HL-60 (cell line): ENCODE measurements around the gene SLC16A11.

Source experiments
- DNase-seq, 2 experiments: peaks; one replicate each; pipeline ENCODE4 v3.0.0-alpha.2; 2010 to 2020; ENCODE audit warnings: low read depth in 1 of 2, low spot score in 1 of 2
- H3K27ac ChIP-seq: fragments of 250-450 bp; sonication (Bioruptor Pico); replicated peaks from 2 replicates; pipeline ENCODE4 v1.5.1; 2020; ENCODE audit warnings: mild to moderate bottlenecking, moderate library complexity
- H3K27me3 ChIP-seq: fragments of 250-450 bp; sonication (Bioruptor Pico); 2 replicates; pipeline ENCODE4 v1.5.1; 2021; ENCODE audit warnings: mild to moderate bottlenecking, moderate library complexity; ENCODE audit not compliant: insufficient read depth, poor library complexity, severe bottlenecking
- H3K4me3 ChIP-seq: replicated peaks from 2 replicates; pipeline ENCODE4 v1.5.1; 2011; ENCODE audit warnings: mild to moderate bottlenecking, control low read depth, low read length; ENCODE audit not compliant: insufficient read depth
- GABPA ChIP-seq: IDR thresholded peaks from 2 replicates; pipeline ENCODE4 v1.6.1; 2012; ENCODE audit warnings: low read depth
- POLR2AphosphoS5 ChIP-seq: IDR thresholded peaks from 2 replicates; pipeline ENCODE4 v1.6.1; 2012; ENCODE audit warnings: low read depth
- SPI1 ChIP-seq: IDR thresholded peaks from 2 replicates; pipeline ENCODE4 v1.6.1; 2012; ENCODE audit warnings: low read depth, mild to moderate bottlenecking, borderline replicate concordance
- TF ChIP-seq, protein P1 (sequence below): IDR thresholded peaks from 2 replicates; pipeline ENCODE4 v1.6.1; 2012; ENCODE audit warnings: low read depth; ENCODE audit not compliant: insufficient replicate concordance
- TF ChIP-seq, protein P2 (sequence below): IDR thresholded peaks from one replicate; pipeline ENCODE4 v1.5.1; 2011; ENCODE audit warnings: low read length, control low read depth, inconsistent platforms; ENCODE audit not compliant: insufficient read depth

SLC16A11 gene

DNA sequence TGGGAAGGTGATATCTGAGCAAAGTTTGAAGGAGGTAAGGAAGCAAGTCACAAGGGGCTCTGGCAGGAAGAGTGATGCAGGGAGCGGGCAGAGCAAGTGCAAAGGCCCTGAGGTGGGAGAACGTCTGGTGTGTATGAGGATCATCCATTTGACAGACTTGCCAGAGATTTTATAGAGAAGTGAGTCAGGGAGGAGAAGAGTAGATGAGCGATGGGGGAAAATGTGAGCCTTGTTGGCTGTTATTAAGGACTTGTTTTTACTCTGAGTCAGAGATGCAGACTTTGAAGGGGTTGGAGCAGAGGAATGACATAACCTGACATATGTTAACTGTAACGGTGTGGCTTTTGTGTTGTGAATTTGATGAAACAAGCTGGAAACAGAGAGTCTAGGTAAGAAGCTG lies 39.7 kb upstream of the SLC16A11 start:
- Histone ChIP-seq H3K4me3 (no peak overlapping the region), H3K27ac (no peak overlapping the region), H3K27me3 (no peaks in the 10 kb centered on the region)
- DNase-seq, result no peak
- TF ChIP-seq GABPA, result no peak
- TF ChIP-seq, protein P1, sequence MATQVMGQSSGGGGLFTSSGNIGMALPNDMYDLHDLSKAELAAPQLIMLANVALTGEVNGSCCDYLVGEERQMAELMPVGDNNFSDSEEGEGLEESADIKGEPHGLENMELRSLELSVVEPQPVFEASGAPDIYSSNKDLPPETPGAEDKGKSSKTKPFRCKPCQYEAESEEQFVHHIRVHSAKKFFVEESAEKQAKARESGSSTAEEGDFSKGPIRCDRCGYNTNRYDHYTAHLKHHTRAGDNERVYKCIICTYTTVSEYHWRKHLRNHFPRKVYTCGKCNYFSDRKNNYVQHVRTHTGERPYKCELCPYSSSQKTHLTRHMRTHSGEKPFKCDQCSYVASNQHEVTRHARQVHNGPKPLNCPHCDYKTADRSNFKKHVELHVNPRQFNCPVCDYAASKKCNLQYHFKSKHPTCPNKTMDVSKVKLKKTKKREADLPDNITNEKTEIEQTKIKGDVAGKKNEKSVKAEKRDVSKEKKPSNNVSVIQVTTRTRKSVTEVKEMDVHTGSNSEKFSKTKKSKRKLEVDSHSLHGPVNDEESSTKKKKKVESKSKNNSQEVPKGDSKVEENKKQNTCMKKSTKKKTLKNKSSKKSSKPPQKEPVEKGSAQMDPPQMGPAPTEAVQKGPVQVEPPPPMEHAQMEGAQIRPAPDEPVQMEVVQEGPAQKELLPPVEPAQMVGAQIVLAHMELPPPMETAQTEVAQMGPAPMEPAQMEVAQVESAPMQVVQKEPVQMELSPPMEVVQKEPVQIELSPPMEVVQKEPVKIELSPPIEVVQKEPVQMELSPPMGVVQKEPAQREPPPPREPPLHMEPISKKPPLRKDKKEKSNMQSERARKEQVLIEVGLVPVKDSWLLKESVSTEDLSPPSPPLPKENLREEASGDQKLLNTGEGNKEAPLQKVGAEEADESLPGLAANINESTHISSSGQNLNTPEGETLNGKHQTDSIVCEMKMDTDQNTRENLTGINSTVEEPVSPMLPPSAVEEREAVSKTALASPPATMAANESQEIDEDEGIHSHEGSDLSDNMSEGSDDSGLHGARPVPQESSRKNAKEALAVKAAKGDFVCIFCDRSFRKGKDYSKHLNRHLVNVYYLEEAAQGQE, result no peak

DNA sequence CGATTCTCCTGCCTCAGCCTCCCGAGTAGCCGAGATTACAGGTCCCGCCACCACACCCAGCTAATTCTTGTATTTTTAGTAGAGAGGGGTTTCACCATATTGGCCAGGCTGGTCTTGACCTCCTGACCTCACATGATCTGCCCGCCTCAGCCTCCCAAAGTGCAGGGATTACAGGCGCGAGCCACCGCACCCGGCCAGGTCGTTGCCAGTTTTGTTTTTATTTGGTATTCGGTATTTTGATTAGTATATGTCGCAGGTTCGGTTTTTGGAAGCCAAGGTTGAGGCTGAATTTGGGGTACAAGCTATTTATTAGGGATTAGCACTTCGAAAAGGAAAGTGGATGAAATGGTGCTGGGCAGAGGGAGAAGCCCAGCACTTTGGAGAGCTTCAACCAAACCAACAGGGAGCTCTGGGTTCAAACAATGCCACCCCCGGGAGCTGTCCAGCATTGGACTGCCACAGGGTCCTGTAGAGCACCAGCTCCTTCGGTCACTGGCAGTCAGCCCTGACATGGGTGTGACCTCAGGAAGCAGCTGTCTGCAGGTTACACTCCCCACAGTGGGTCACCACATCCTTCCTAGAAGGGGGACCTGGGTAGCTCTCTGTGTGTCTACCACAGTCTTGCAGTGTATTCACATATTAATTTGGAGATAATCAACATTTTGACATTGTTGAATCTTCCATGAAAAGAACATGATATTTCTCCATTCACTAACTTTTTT lies 37.6 kb upstream of the SLC16A11 start:
- DNase-seq, result peak in 1 of 2 experiments; percentile 1

DNA sequence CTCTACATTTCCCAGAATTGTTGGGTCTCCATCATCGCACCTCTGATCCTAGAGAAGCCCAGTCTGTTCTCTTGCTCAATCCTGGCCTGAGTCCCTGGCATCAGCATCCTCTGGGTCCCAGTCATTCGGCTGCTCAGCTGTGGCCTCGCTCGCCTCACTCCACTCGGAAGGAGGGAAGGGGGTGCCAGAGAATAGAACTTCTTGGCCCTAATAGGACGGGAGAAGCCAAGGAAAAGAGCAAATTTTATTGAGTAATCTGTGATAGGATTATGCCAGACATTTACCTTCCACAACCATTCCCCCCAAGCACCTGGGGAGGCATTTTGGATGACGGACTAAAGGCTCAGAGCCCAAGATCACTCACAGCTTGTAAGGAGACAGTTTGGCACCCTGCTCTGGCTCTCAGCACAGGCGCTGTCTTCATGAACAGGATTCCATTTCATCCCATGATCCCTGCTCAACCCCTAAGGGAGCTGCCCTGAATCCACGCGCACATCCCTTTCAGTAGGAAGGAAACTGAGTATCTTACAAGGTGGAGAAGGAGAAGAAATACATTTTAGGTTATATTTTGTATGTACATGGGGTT lies 36.7 kb upstream of the SLC16A11 start:
- Histone ChIP-seq H3K27me3 (no peaks in the 10 kb centered on the region), H3K4me3 (no peak overlapping the region), H3K27ac (no peak overlapping the region)
- TF ChIP-seq POLR2AphosphoS5, result no peak
- TF ChIP-seq, protein P1, result no peak
- TF ChIP-seq, protein P2, sequence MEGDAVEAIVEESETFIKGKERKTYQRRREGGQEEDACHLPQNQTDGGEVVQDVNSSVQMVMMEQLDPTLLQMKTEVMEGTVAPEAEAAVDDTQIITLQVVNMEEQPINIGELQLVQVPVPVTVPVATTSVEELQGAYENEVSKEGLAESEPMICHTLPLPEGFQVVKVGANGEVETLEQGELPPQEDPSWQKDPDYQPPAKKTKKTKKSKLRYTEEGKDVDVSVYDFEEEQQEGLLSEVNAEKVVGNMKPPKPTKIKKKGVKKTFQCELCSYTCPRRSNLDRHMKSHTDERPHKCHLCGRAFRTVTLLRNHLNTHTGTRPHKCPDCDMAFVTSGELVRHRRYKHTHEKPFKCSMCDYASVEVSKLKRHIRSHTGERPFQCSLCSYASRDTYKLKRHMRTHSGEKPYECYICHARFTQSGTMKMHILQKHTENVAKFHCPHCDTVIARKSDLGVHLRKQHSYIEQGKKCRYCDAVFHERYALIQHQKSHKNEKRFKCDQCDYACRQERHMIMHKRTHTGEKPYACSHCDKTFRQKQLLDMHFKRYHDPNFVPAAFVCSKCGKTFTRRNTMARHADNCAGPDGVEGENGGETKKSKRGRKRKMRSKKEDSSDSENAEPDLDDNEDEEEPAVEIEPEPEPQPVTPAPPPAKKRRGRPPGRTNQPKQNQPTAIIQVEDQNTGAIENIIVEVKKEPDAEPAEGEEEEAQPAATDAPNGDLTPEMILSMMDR, result no peak
- TF ChIP-seq SPI1, result no peak
- TF ChIP-seq GABPA, result no peak
- DNase-seq, result no peak

More for the DNA sequence above, 37.6 kb upstream of the SLC16A11 start:
- H3K27ac ChIP-seq, result no peak overlapping the region
- no peak for TF ChIP-seq POLR2AphosphoS5
- TF ChIP-seq, protein P1, result peak; percentile 88
- H3K4me3 ChIP-seq, result no peak overlapping the region
- no peaks in the 10 kb centered on the region for H3K27me3 ChIP-seq

DNA sequence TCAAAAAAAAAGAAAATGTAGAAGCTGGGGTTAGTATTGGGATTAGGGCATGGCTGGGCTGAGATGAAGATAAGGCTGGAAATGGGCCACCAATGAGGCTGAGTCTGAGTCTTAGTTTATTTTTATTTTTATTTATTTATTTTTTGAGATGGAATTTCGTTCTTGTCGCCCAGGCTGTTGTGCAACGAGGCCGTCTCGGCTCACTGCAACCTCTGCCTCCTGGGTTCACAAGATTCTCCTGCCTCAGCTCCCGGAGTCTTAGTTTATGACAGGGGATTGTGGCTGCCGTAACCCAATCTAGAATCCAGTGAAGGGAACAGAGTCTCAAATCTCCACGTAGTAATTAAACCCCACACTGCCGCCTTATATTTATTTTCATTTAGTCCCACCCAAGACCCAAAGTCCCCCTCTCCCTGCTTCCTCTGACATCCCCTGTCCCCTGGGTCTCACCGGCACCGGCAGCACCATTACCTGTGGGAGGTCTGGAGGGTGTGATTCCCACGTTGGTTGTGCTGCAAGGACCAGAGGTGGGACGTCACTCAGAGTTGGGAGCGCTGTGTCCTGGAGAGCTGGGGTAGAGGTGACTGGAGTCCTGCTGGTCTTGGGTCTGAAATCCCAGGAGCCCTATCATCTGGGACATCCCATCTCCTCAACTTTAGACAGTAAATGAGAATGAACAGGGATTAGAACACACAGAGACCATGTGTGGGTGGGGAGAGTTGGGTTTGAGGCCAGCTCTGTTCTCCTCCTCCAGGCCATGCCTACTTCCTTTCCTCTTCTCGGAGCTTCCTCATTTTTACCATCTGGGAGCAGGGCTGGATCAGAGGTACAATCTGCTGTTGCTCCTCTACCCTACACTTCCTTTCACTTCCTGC lies 35.9 kb upstream of the SLC16A11 start, which contains the start of gene CLEC10A:
Gene CLEC10A (minus strand): TSS at position 671 of the 875 bp plus-strand sequence. CDS start 1,439 bp downstream, outside the sequence.
- peak in 1 of 2 experiments; percentile 33 for DNase-seq

More for the DNA sequence above, 35.9 kb upstream of the SLC16A11 start, which contains the start of gene CLEC10A:
- Histone ChIP-seq H3K4me3 (no peak within 1 kb of the TSS), H3K27me3 (no peaks in the 10 kb centered on the region), H3K27ac (no peak within 1 kb of the TSS)
- TF ChIP-seq GABPA (no peak), SPI1 (peak; percentile 71; the same call in 1 of the 2 replicates), POLR2AphosphoS5 (no peak)
- TF ChIP-seq, protein P2, result no peak
- TF ChIP-seq, protein P1, result no peak
